Motor neuron (in vitro differentiated cells): ENCODE data around the gene PCDH1. TPM values are rescaled to one million over a fixed set of nuclear protein-coding genes. Genes with fewer than 3 reads are reported as not detected.

ENCODE experiments used
- ATAC-seq, 8 experiments: fragments of 200-7000 bp; cut with Tn5 transposase; replicated peaks in 6 of 8; 2 replicates each; pipeline ENCODE4 v1.8.0; 2021; ENCODE audit warnings: mild to moderate bottlenecking in 8 of 8, moderate library complexity in 8 of 8
- H3K27ac ChIP-seq, 2 donors: fragments of 250-450 bp; sonication (Bioruptor Pico); 2 replicates each; pipeline ENCODE4 v1.9.0; 2021; ENCODE audit warnings: antibody characterized with exemption in 2 of 2, mild to moderate bottlenecking in 2 of 2, moderate library complexity in 1 of 2
- H3K4me1 ChIP-seq, 2 donors: fragments of 250-450 bp; sonication (Bioruptor Pico); replicated peaks in 1 of 2; 2 replicates each; pipeline ENCODE4 v1.6.1; 2021; ENCODE audit warnings: antibody characterized with exemption in 2 of 2, mild to moderate bottlenecking in 2 of 2, moderate library complexity in 1 of 2
- H3K4me3 ChIP-seq, 5 donors: fragments of 250-450 bp; sonication (Bioruptor Pico); 2 replicates each; pipeline ENCODE4 v1.9.0; 2021; ENCODE audit warnings: antibody characterized with exemption in 5 of 5, mild to moderate bottlenecking in 5 of 5, moderate library complexity in 4 of 5
- WGBS, 10 experiments: fragments of 450-650 bp; shearing (Covaris generic); methylation state at CpG; one replicate each; pipeline ENCODE4 v1.0.0; 2022; 5-methylcytosine and 5-hydroxymethylcytosine counted together
- in situ Hi-C, 9 experiments: fragments of 400-800 bp; cut with MboI; loops; one replicate each; pipeline ENCODE4 v1.15.0; 2021; ENCODE audit warnings: low sequenced_read_pairs in 9 of 9, low pct_unique_long_range_greater_than_20kb in 2 of 9; ENCODE audit not compliant: unreplicated experiment in 9 of 9
- total RNA-seq, 8 experiments: library from RNA; unstranded; fragments of 300-600 nt; gene quantifications; 2 replicates each; pipeline versions ENCODE4 v1.2.3 to v1.2.4, GENCODE V29; 2022

The PCDH1 gene
- total RNA-seq, 8 experiments from 2014 or later, result 1.1 to 29.4 (median 17.5) TPM

DNA sequence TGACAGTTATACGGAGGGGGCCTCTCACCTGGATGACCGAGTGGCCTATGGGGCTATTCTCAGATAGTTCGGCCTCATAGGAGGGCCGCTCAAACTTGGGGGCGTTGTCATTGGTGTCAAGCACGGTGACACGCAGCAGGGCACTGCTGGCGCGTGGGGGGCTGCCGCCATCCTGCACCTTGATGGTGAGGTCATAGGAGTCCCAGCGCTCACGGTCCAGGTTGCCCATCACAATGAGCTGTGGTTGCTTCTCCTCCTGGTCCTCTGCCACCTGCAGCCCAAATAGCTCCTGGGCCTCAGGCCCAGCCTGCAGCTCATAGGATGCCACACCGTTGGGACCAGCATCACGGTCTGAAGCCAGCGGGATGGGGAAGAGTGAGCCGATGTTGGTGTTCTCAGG lies 9.7 kb downstream of the PCDH1 start:
- peaks cover 0 to 2% of the 10 kb centered on the region in 2 donors for H3K4me1 ChIP-seq
- 60 to 96% (median 67%) methylated on average over 1 to 10 of the region's 16 CpGs; no CpG with 5 or more reads in 5 of the 10 experiments for WGBS, 10 experiments
- no peak overlapping the region for H3K4me3 ChIP-seq
- in situ Hi-C loops, result no loop called here
- ATAC-seq, result no peak
- no peak overlapping the region for H3K27ac ChIP-seq

DNA sequence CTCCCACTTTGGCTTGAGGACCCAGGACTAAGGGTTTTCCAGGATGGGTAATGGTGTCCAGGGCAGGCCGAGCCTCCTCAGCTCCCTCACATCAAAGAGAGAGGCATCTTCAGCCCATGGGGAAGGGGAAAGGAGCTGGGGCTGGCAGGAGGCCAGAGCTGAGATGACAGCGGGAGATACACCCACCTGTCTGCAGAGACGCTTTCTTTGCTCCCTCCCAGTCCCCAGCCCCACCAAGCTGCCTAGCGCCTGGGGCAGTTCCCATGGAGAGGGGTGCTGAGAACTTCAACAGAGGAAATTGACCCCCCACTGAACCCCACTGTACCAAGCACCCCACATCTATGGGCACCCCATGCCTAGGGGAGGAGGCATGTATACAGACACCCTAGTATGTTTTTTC lies 10.6 kb downstream of the PCDH1 start:
- in situ Hi-C loops, result no loop called here
- WGBS, 10 experiments, result 80 to 93% (median 86%) methylated on average over 1 to 3 of the region's 4 CpGs; no CpG with 5 or more reads in 7 of the 10 experiments

DNA sequence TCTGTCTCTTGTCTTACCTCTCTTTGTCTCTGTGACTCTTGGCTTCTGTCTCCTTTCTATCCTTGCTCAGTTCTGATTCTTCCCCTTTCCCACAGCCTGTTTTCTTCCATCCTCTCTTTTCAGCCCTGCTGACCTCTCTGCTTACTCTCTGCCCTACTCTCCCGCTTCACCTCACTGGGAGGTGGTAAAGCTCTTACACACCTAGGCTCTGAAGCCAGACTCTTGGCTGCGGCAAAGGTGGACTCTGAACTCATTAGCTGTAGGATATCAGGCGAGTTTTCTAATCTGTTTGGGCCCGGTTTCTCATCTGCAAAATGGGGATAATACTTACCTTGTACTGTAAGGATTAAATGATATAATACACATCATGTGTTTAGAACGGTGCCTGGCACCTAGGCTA lies 11.1 kb downstream of the PCDH1 start:
- Histone ChIP-seq H3K4me1 (peaks cover 0 to 2% of the 10 kb centered on the region in 2 donors), H3K27ac (no peak overlapping the region), H3K4me3 (no peak overlapping the region)
- WGBS, 10 experiments, result 20 to 100% (median 93%) methylated on average over 1 to 5 of the region's 5 CpGs
- no peak for ATAC-seq
- in situ Hi-C loops, result no loop called here

More for the DNA sequence above, 10.6 kb downstream of the PCDH1 start:
- Histone ChIP-seq H3K27ac (no peak overlapping the region), H3K4me3 (no peak overlapping the region), H3K4me1 (peaks cover 0 to 2% of the 10 kb centered on the region in 2 donors)
- ATAC-seq, result no peak

DNA sequence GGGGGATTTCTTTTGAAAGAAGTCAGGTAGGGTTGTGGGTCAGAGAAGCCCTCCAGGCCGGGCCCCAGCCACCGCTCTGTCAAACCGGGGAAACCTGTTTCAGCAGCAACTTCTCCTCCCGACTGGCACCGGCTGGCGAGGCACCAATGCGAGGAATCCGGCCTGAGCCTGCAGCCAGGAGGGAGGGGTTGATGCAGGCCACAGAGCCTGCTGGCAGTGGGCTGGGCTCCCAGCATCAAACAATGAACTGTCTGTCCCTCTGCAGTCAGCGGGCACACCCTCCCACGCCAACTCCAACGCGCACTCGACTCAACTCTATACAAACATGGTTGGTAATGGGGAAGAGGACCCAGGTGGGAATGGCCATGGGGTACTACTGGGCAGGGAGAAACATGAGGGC lies 12.1 kb downstream of the PCDH1 start:
- in situ Hi-C loops, result no loop called here
- H3K4me3 ChIP-seq, result no peak overlapping the region
- no peak overlapping the region for H3K27ac ChIP-seq
- WGBS, 10 experiments, result 73 to 100% (median 90%) methylated on average over 1 to 5 of the region's 13 CpGs; no CpG with 5 or more reads in 5 of the 10 experiments
- peaks cover 0 to 1% of the 10 kb centered on the region in 2 donors for H3K4me1 ChIP-seq
- peak in 6 of 8 experiments; percentile 33 to 80 (median 50) for ATAC-seq

DNA sequence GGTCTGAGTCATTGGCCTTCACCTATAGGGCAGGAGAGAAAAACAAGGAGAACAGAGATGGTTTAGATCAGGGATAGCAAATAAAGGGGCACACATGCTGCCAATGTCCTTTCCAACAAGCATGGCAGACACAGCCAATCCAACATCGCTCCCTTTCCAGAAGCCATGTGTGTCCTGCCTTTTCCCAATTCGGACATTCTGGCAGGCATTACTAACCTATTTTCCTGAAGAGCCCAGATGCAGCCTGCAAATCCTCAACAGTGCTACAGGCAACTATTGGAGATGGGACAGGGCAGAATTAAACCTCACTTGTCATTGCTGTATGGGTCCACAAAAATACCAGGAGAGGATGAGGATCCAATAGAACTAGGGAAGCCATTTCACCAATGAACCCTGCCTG lies 12.8 kb downstream of the PCDH1 start:
- H3K4me3 ChIP-seq, result no peak overlapping the region
- WGBS, 10 experiments, result 50 to 100% (median 92%) methylated on average over 1 to 2 of the region's 2 CpGs; no CpG with 5 or more reads in 5 of the 10 experiments
- no peak overlapping the region for H3K27ac ChIP-seq

DNA sequence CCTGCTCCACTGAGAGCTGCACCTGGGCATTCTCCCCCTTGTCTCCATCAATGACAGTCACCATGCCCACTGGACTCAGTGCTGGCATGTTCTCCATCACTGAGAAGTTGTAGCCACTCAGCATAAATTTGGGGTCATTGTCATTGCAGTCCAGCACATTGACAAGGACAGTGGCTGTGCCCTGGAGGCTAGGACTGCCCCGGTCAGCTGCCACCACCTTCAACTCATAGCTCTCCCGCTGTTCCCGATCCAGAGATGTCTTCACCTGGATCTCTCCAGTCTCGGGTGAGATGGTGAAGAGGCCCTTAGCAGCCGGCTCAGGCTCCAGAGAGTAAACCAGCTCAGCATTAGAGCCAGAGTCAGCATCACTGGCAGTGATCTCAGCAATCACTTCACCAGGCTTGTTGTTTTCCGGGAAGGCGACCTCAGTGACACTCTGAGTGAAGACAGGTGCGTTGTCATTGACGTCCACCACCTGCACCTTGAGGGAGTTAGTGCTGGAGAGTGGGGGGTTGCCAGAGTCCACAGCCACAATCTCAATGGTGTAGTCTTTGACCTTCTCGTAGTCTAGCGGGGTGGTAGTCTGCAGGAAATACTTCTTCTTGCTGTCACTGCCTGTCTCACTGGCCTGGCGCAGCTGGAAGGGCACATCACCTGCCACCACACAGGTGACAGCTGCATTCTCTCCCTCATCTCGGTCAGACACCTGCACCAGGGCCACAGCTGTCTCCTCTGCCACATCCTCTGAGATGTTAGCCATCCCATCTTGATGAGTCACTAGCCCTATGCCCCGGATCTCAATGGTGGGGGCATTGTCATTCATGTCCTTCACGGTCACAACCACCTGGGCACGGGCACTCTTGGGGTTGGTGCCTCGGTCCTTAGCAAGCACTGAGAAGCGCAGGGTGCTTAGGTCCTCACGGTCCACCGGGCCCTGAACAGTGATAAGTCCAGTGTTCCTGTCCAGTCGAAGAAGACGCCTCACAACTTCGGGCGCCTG lies 13.5 kb downstream of the PCDH1 start:
- 39 to 96% (median 76%) methylated on average over 3 to 12 of the region's 24 CpGs; no CpG with 5 or more reads in 3 of the 10 experiments for WGBS, 10 experiments

More for the DNA sequence above, 12.8 kb downstream of the PCDH1 start:
- H3K4me1 ChIP-seq, result no peaks in the 10 kb centered on the region
- in situ Hi-C loops, result no loop called here
- ATAC-seq, result no peak

DNA sequence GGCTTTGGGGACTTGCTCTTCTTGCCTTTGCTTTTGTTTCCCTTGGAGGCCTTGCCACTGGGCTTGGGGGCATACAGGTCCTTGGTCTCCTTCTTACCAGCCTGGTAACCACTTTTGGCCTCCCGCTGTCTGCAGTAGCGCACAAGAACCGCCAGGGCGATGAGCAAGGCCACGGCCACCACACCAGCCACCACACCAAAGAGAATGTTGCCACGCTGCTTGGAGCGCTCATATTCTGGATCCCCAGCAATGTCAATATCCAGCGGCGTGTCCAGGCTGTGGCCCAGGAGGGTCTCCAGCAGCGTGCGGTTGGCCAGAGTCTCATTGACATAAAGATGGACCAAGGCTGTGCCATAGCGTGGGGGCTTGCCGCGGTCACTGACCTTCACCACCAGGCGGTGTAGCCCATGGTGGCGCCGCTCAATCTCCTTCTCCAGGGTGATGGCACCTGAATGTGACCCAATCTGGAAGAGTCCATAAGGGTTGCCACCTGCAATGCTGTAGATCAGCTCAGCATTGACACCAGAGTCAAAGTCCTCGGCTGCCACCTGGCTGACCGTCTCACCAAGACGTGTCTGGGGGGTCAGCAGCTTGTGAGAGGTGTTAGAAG lies 14.5 kb downstream of the PCDH1 start:
- H3K4me3 ChIP-seq, result no peak overlapping the region
- no peak overlapping the region for H3K27ac ChIP-seq
- ATAC-seq, result peak in 1 of 8 experiments; percentile 6
- in situ Hi-C loops, result no loop called here
- no peaks in the 10 kb centered on the region for H3K4me1 ChIP-seq
- 93 to 100% (median 98%) methylated on average over 3 to 7 of the region's 20 CpGs; no CpG with 5 or more reads in 6 of the 10 experiments for WGBS, 10 experiments

More for the DNA sequence above, 13.5 kb downstream of the PCDH1 start:
- no peak for ATAC-seq
- in situ Hi-C loops, result no loop called here
- Histone ChIP-seq H3K27ac (no peak overlapping the region), H3K4me1 (no peaks in the 10 kb centered on the region), H3K4me3 (no peak overlapping the region)

DNA sequence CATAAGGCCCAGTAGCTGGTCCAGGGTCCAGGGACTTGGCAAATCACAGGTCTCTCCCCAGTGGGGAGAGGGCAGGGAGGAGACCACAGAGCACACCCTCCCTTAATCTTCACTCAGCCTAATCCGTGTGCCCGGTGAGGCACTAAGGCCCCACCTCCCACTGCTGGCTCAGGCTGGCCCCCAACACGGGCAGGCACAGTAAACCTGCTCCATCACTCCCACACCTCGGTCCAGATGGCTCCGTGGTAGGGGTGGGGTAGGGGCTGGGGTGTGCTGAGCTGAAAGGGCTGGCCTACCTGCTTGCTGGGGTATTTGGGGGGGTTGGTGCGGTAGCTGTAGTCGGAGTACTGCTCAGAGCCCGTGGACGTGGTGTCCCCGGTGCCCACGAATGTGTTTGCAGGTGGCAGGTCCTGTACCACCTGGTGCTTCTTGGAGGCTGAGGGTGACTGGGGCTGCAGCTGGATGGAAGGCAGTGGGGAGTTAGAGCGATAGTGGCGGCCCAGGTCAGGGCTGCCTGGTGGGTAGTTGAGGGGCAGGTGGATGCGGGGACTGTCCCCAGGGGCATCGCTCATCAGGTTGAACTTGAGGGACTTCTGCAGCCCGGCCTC lies 15.2 kb downstream of the PCDH1 start:
- 100% methylated on average over 1 of the region's 16 CpGs; no CpG with 5 or more reads in 9 of the 10 experiments for WGBS, 10 experiments
- in situ Hi-C loops, result no loop called here
- Histone ChIP-seq H3K4me3 (no peak overlapping the region), H3K27ac (no peak overlapping the region), H3K4me1 (no peaks in the 10 kb centered on the region)
- ATAC-seq, result no peak

DNA sequence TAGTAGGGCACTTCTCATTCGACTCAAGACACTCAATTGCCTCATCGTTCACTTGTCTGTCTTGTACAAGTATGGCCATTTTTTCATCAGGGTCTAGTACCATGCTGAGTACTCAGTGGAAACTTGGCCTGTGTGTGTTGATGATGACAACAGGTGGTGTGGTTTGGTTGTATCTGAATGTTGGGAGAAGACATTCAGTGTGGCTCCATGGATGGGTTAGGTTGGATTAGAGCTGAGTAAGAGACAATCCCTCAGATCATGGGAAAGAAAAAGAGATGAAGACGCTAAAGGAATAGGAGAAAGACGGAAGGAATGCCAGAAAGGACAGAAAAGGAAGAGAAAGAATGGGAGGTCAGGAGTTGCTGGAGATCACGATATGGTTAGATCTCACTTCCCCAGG lies 17.0 kb downstream of the PCDH1 start:
- in situ Hi-C loops, result no loop called here
- Histone ChIP-seq H3K27ac (no peak overlapping the region), H3K4me3 (no peak overlapping the region), H3K4me1 (peaks cover 0 to 5% of the 10 kb centered on the region in 2 donors)
- ATAC-seq, result no peak
- 13 to 100% (median 91%) methylated on average over 1 to 4 of the region's 5 CpGs for WGBS, 10 experiments

DNA sequence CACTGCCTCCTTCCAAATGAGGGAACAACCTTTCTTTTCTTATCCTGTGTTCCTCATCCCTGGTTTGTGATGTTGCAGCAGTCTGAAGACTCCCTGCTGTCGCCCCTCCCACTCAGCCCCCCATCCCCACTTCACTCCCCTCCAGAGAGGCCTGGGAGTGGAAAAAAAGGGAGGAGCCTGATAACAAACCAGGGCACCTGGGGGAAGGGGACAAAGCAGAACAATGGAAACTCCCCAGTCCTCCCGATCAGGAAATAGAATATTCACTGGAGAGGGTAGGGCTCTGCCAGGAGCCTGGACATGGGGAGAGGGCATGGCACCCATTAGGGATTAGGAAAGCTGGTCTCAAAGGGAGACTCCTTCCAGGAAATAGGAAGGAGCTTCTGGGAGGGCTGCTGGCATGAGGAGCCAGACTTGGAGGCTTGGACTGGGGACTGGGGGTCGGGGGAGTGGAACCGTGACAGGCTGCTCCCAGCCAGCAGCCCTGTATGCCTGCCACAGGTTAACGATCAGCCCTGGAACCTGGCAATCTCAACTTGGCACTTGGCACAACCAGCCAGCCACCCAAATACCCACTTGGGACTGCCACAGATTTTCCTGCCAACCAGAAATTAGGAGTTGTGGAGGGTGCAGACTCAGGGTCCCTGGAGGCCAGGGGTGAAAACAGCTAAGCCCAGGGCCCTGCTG lies 20.0 kb downstream of the PCDH1 start:
- no peak for ATAC-seq
- WGBS, 10 experiments, result 0 to 60% (median 40%) methylated on average over 1 to 3 of the region's 5 CpGs; no CpG with 5 or more reads in 5 of the 10 experiments
- Histone ChIP-seq H3K27ac (peak overlapping the region in 1 of 2 donors; percentile 36), H3K4me3 (no peak overlapping the region), H3K4me1 (peaks cover 9 to 17% of the 10 kb centered on the region in 2 donors)
- in situ Hi-C loops, result no loop called here

DNA sequence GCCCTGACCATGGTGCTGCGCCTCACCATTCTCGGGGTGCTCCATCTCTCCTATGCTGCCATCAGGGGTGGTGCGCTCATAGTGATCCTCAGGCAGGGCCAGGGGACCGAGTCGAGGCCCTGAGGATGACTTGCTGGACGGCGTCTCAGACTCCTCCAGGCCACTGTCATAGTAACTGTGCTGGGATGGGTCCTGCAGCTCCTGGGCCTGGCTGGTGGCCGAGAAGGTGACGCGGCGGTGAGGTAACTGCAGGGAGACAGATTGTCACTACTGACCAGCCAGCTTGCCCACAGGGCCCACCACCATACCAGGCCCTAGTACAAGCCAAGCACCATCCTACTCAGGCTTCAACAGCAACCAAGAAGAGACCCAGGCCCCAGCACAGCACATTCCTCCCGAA lies 21.0 kb downstream of the PCDH1 start:
- H3K27ac ChIP-seq, result no peak overlapping the region
- in situ Hi-C loops, result no loop called here
- no peak overlapping the region for H3K4me3 ChIP-seq
- 79 to 100% (median 86%) methylated on average over 3 to 5 of the region's 12 CpGs; no CpG with 5 or more reads in 7 of the 10 experiments for WGBS, 10 experiments
- H3K4me1 ChIP-seq, result peaks cover 9 to 17% of the 10 kb centered on the region in 2 donors
- ATAC-seq, result no peak

DNA sequence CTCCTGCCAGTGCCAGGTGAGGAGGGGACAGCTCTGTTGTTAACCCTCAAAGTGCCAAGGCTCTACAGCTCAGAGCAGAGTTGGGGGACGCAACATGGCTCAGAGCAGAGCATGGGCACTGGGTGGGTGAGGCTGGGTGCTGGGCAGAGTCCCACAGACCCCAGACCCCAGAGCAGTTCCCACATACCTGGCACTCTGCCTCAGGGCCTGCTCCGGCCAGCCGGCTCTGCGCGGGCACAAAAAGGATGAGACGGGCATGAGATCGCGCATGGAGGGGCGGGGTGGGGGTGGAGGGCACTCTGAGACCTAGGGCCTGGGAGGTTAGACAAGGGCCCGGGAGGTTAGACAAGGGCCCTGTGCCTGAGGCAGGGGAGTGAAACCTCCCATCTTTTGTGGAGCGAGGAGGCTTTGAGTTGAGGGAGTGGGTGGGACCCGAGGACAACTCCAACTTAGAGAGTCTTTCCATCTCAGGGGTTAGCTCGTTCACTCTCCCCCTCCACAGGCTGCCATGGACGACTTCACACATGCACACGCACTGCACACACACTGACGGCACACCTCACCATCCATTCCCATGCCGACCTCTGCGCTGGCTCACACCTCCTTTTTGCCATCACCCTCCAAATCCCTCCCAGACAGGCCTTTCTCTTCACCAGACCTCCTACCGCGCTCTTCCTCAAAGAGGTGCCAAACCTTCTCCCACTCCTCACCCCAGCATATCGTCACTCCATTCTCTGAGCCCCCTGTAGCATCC lies 22.0 kb downstream of the PCDH1 start:
- in situ Hi-C loops, result no loop called here
- Histone ChIP-seq H3K27ac (no peak overlapping the region), H3K4me1 (peaks cover 11 to 24% of the 10 kb centered on the region in 2 donors), H3K4me3 (no peak overlapping the region)
- ATAC-seq, result peak in 5 of 8 experiments; percentile 16 to 48 (median 35)
- WGBS, 10 experiments, result 40 to 100% (median 81%) methylated on average over 1 to 5 of the region's 21 CpGs; no CpG with 5 or more reads in 3 of the 10 experiments
